HG03097 (cell line): ENCODE data around the gene FAM168A.

Experiments
- ATAC-seq: cut with Tn5 transposase; IDR thresholded peaks from one replicate; pipeline ENCODE4 v1.9.1; 2021; ENCODE audit not compliant: unreplicated experiment, low FRiP score

The FAM168A gene

GRCh38 chr11:73524774-73525173, 73.1 kb downstream of the FAM168A start:
- no peak for ATAC-seq

- ATAC-seq, result no peak
Measured at GRCh38 chr11:73521621-73522020, 76.3 kb downstream of the FAM168A start.

- no peak for ATAC-seq
Measured at GRCh38 chr11:73520353-73521061, 77.4 kb downstream of the FAM168A start.

GRCh38 chr11:73519266-73519665, 78.6 kb downstream of the FAM168A start:
- ATAC-seq, result no peak

- no peak for ATAC-seq
Measured at GRCh38 chr11:73518195-73518594, 79.7 kb downstream of the FAM168A start.

- no peak for ATAC-seq
Measured at GRCh38 chr11:73516080-73516479, 81.8 kb downstream of the FAM168A start.

GRCh38 chr11:73513707-73514106, 84.2 kb downstream of the FAM168A start:
- ATAC-seq, result no peak

- no peak for ATAC-seq
Measured at GRCh38 chr11:73510877-73511276, 87.0 kb downstream of the FAM168A start.

GRCh38 chr11:73510106-73510505, 87.8 kb downstream of the FAM168A start:
- no peak for ATAC-seq

- no peak for ATAC-seq
Measured at GRCh38 chr11:73509188-73509587, 88.7 kb downstream of the FAM168A start.

- no peak for ATAC-seq
Measured at GRCh38 chr11:73508243-73509176, 89.4 kb downstream of the FAM168A start.

- ATAC-seq, result no peak
Measured at GRCh38 chr11:73507086-73507485, 90.8 kb downstream of the FAM168A start.

- no peak for ATAC-seq
Measured at GRCh38 chr11:73506038-73506437, 91.9 kb downstream of the FAM168A start.

GRCh38 chr11:73498343-73498742, 99.6 kb downstream of the FAM168A start:
- ATAC-seq, result no peak

- ATAC-seq, result no peak
Measured at GRCh38 chr11:73496134-73496533, 101.8 kb downstream of the FAM168A start.

- ATAC-seq, result no peak
Measured at GRCh38 chr11:73495731-73496130, 102.2 kb downstream of the FAM168A start.

- no peak for ATAC-seq
Measured at GRCh38 chr11:73493956-73494598, 103.8 kb downstream of the FAM168A start.

GRCh38 chr11:73481626-73482025, 116.3 kb downstream of the FAM168A start:
- ATAC-seq, result no peak

- ATAC-seq, result no peak
Measured at GRCh38 chr11:73480677-73481076, 117.2 kb downstream of the FAM168A start.

GRCh38 chr11:73478737-73479347, 119.1 kb downstream of the FAM168A start:
- ATAC-seq, result no peak

- ATAC-seq, result no peak
Measured at GRCh38 chr11:73477518-73477917, 120.4 kb downstream of the FAM168A start.
